Heart left ventricle (tissue), 16 donors: ENCODE data around the gene LGALS9C. TPM values are rescaled to one million over a fixed set of nuclear protein-coding genes. Genes with fewer than 3 reads are reported as not detected.
"Not testable (repeated sequence)": the region's sequence is repeated elsewhere in the genome, so short reads cannot be mapped to it uniquely, and the experiment has no call there.

Experiments
- ATAC-seq, 4 donors: fragments of 200-7000 bp; cut with Tn5 transposase; one replicate each; pipeline ENCODE4 v1.9.1; 2020 to 2022; ENCODE audit warnings: moderate library complexity in 4 of 4, mild to moderate bottlenecking in 3 of 4, moderate number of reproducible peaks in 1 of 4
- DNase-seq, 5 donors: peaks; one replicate each; pipeline ENCODE4 v3.0.0-alpha.2; 2020
- H3K27ac ChIP-seq, 12 donors: fragments of 200-600 bp; sonication (generic) in 4 of 12; one replicate each; pipeline versions ENCODE4 v1.5.0 to v1.8.0; 2016 to 2022; ENCODE audit warnings: mild to moderate bottlenecking in 2 of 12
- H3K27me3 ChIP-seq, 9 donors: fragments of 200-600 bp; sonication (generic) in 2 of 9; one replicate each; pipeline versions ENCODE4 v1.5.1 to v1.8.0; 2016 to 2022; ENCODE audit warnings: mild to moderate bottlenecking in 3 of 9
- H3K36me3 ChIP-seq, 9 donors: fragments of 200-600 bp; sonication (generic) in 2 of 9; one replicate each; pipeline versions ENCODE4 v1.5.0 to v1.8.0; 2018 to 2022; ENCODE audit warnings: mild to moderate bottlenecking in 2 of 9
- H3K4me1 ChIP-seq, 12 donors: fragments of 200-600 bp; sonication (generic) in 4 of 12; one replicate each; pipeline versions ENCODE4 v1.5.0 to v1.8.0; 2016 to 2022; ENCODE audit warnings: mild to moderate bottlenecking in 3 of 12
- H3K4me3 ChIP-seq, 12 donors: fragments of 200-600 bp; sonication (generic) in 4 of 12; one replicate each; pipeline versions ENCODE4 v1.5.0 to v1.8.0; 2017 to 2022; ENCODE audit warnings: mild to moderate bottlenecking in 9 of 12, moderate library complexity in 4 of 12
- H3K9me3 ChIP-seq, 12 donors: fragments of 200-600 bp; sonication (generic) in 4 of 12; one replicate each; pipeline versions ENCODE4 v1.5.0 to v1.8.0; 2016 to 2022; ENCODE audit warnings: mild to moderate bottlenecking in 1 of 12
- WGBS, 4 donors: extraction: QIAGEN DNeasy Blood & Tissue Kit in 2 of 4; methylation state at CpG; one replicate each; pipeline versions ENCODE4 v1.1.5 to v1.1.7; 2013 to 2018; 5-methylcytosine and 5-hydroxymethylcytosine counted together
- intact Hi-C, 10 donors: fragments of 100-400 bp; cut with DNase I; formaldehyde crosslinking; loops; one replicate each; pipeline versions ENCODE4 v1.11.1 to v1.14.2; 2022
- long read RNA-seq, 3 donors: library from polyadenylated mRNA; unstranded; transcript quantifications; one replicate each; pipeline ENCODE4 v2.0.0, GENCODE V29; 2020 to 2021
- polyA plus RNA-seq, 2 donors: library from polyadenylated mRNA; stranded (reverse); fragments of 200-250 nt; gene quantifications; one replicate each; pipeline ENCODE4 v1.2.3, GENCODE V29; 2013
- total RNA-seq, 9 donors: library from RNA; depleted of rRNA in 2 of 9; stranded (reverse); fragments of >200 nt in 2 of 9; fragmentation: NEBNext Ultra II Directional in 3 of 9; extraction: Animal tissue kit (Norgen Biotek cat#: 25700) in 3 of 9; gene quantifications; one replicate each; pipeline versions ENCODE4 v1.1.0 to v1.2.4, GENCODE V29; 2016 to 2023
- TF ChIP-seq, protein P1 (sequence below), 12 donors: fragments of 200-600 bp; sonication (generic) in 4 of 12; IDR thresholded peaks; one replicate each; pipeline versions ENCODE4 v1.5.0 to v1.8.0; 2018 to 2022; ENCODE audit warnings: antibody characterized with exemption in 12 of 12, mild to moderate bottlenecking in 5 of 12
- donor health status: ischemic (EF 13 %, LVEDD 7.1; RV severe dilation, severe dysfunction).
- donor health status: healthy with polysubstance abuse.
- donor health status: DM: no; HTN: yes; CAD: no.
- donor health status: DM: no; HTN: no; CAD: no.
- donor health status: ischemic (EF 25% LVEDD 6.9; RV normal size, moderate dysfunction).
- donor health status: ischemic (EF 25% LVEDD 5.7; RV mildly dilated, moderate dysfunction).
- donor health status: healthy.
- donor health status: DM: yes; HTN: yes; CAD: no.
- donor health status: ischemic (EF 35%, LVEDD 5.7; RV mildly dilated, moderate dysfunction).
- donor health status: nonischemic (EF 11% LVEDD 7.7; RV severe dilation, severe dysfunction).
- donor health status: DM: yes; HTN: yes; CAD: no.
- donor health status: PGD.
- donor health status: ischemic (EF 29% LVEDD 5.4; RV normal size, mild dysfunction).
- donor health status: nonischemic (EF 23%, LVEDD 6.1; RV moderate dilation, normal function).

LGALS9C gene
- total RNA-seq (under 1 TPM in 1 of 9 donors, not detected in 8; 0.43 TPM), polyA plus RNA-seq (not detected)
- long read RNA-seq, donor 1 = 0 reads
- long read RNA-seq, donor 2 = 0 reads
- long read RNA-seq, donor 3 = 0 reads

GRCh38 chr17:18476508-18477308, at the start of gene LGALS9C:
Gene LGALS9C, plus strand, starts transcription at chr17:18476789. Its CDS starts 66 bp downstream, at chr17:18476855.
- 65 to 81% (median 70%) methylated on average over 6 to 7 of the region's 9 CpGs for WGBS, 4 donors

DNA sequence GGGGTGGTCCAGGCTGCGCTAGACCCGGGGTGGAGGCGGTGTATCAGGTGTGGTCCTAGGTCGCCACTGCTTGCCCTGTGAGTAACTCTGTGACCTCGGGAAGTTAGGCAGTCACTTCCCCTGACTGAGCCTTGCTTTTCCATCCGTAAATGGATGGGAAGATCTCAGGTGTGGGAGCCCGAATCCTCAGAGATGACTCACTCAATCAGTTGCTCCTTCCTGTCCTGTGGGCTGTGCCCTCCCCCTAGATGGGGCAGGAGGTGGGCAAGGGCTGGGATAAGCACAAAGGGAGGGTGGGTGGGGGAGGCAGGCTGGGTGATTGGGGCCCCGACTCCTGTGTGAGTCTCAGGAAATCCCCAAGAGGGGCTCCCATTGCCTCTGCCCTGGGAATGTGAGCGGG, 44.4 kb upstream of the LGALS9C start:
- ATAC-seq, intact Hi-C loops, H3K27ac ChIP-seq, H3K9me3 ChIP-seq, H3K36me3 ChIP-seq, H3K27me3 ChIP-seq, H3K4me1 ChIP-seq, H3K4me3 ChIP-seq, DNase-seq: not testable (repeated sequence)
- WGBS, 4 donors = no CpG with 5 or more reads among the region's 9 CpGs

More at GRCh38 chr17:18476508-18477308, at the start of gene LGALS9C:
- H3K27me3 ChIP-seq, H3K36me3 ChIP-seq, H3K4me1 ChIP-seq, intact Hi-C loops, H3K4me3 ChIP-seq, H3K27ac ChIP-seq, DNase-seq, H3K9me3 ChIP-seq: not testable (repeated sequence)
- peak in 3 of 4 donors; percentile 25 to 56 (median 34) for ATAC-seq

DNA sequence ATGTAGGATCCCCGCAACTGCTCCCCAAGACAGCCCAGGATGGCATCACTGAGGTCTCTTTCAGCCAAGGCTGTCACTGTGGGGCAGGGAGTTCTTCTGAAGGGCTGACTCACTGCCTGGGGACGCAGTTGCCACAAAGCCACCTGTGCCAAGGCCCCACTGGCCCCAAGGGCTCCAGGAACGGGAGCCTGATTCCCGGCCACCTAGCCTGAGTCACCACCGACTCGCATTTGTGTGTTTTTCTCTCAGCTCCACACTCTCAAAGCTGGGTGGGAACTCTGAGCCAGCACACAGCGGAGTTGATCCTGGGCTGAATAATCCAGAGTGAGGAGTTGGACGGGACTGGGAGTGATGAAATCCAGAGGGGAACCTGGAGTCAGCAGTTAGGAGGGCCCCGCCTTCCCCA, 37.1 kb upstream of the LGALS9C start:
- H3K27ac ChIP-seq, H3K27me3 ChIP-seq, H3K9me3 ChIP-seq, intact Hi-C loops, H3K4me3 ChIP-seq, DNase-seq, H3K4me1 ChIP-seq, H3K36me3 ChIP-seq, ATAC-seq: not testable (repeated sequence)
- WGBS, 4 donors = 68 to 83% methylated on average over 4 to 5 of the region's 9 CpGs; no CpG with 5 or more reads in 2 of the 4 donors

GRCh38 chr17:18442093-18442492, 34.5 kb upstream of the LGALS9C start:
- 0% methylated on average over 1 to 5 of the region's 9 CpGs; no CpG with 5 or more reads in 2 of the 4 donors for WGBS, 4 donors
- H3K4me1 ChIP-seq, H3K4me3 ChIP-seq, H3K27me3 ChIP-seq, H3K9me3 ChIP-seq, H3K36me3 ChIP-seq, H3K27ac ChIP-seq, intact Hi-C loops: not testable (repeated sequence)
- peak in 2 of 4 donors; percentile 42 to 62 for ATAC-seq
- TF ChIP-seq, protein P1, sequence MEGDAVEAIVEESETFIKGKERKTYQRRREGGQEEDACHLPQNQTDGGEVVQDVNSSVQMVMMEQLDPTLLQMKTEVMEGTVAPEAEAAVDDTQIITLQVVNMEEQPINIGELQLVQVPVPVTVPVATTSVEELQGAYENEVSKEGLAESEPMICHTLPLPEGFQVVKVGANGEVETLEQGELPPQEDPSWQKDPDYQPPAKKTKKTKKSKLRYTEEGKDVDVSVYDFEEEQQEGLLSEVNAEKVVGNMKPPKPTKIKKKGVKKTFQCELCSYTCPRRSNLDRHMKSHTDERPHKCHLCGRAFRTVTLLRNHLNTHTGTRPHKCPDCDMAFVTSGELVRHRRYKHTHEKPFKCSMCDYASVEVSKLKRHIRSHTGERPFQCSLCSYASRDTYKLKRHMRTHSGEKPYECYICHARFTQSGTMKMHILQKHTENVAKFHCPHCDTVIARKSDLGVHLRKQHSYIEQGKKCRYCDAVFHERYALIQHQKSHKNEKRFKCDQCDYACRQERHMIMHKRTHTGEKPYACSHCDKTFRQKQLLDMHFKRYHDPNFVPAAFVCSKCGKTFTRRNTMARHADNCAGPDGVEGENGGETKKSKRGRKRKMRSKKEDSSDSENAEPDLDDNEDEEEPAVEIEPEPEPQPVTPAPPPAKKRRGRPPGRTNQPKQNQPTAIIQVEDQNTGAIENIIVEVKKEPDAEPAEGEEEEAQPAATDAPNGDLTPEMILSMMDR (IDR thresholded peaks at IDR 0.05) = peak in 5 of 12 donors; percentile 8 to 33 (median 18)
- DNase-seq = peak in 2 of 5 donors; percentile 45 to 46

DNA sequence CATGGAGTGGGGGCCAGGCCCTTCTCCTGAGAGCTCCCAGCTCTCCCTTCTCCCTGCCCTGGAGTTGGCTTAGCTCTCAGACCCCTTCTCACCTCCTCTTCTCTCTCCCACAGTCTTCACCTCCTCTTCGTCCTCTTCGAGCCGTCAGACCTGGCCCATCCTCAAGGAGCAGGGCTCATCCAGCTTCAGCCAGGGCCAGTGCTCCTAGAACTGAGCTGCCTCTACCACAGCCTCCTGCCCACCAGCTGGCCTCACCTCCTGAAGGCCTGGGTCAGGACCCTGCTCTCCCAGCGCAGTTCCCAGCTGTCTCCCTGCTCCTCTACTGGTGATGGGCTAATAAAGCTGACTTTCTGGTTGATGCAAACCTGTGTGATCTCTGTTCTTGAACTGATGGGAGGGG, 34.1 kb upstream of the LGALS9C start:
- DNase-seq, intact Hi-C loops, H3K27me3 ChIP-seq, H3K4me1 ChIP-seq, H3K36me3 ChIP-seq, H3K9me3 ChIP-seq, H3K27ac ChIP-seq, H3K4me3 ChIP-seq: not testable (repeated sequence)
- 69 to 81% methylated on average over 1 of the region's 4 CpGs; no CpG with 5 or more reads in 2 of the 4 donors for WGBS, 4 donors
- peak in 2 of 4 donors; percentile 20 to 22 for ATAC-seq

DNA sequence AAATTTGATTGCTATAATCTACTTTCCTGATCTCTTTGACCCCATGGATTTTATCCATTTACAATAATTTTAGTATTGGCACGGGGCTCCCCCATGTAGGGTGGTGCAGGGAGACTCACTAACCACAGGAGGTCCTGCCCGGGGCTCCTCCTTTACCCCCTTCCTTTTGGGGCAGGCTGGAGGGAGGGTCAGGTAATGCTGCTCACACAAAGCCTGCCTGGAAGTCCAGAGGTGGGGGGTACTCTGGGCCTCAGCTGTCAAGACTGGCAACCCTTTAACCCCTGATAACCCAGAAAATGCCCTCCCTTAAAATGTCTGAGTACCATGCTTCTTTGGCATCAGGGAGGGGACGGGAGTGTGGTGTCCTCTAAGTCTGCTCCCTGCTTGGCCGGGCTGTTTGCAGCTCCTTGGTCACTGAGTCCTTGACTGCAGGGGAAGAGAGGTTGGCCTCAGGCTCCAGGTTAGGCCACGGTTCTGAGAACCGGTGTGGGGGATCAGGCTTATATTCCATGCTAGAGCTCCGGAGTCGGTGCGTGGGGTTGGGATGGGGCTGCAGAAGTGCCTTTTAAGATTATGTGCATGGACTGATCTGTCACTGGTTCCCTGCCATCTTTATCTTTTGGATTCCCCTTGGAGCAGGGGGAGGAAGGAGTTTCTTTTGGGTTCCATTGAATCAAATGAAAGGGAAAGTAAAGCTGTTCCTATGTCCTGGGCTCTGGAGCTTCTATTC, 28.9 kb upstream of the LGALS9C start:
- H3K27me3 ChIP-seq, intact Hi-C loops, H3K4me1 ChIP-seq, H3K36me3 ChIP-seq, H3K4me3 ChIP-seq, H3K9me3 ChIP-seq, H3K27ac ChIP-seq, DNase-seq, ATAC-seq: not testable (repeated sequence)
- 80 to 89% (median 86%) methylated on average over 5 to 9 of the region's 9 CpGs for WGBS, 4 donors

GRCh38 chr17:18448311-18448710, 28.3 kb upstream of the LGALS9C start:
- H3K9me3 ChIP-seq, intact Hi-C loops, H3K4me1 ChIP-seq, H3K4me3 ChIP-seq, ATAC-seq, DNase-seq, H3K36me3 ChIP-seq, H3K27me3 ChIP-seq, H3K27ac ChIP-seq: not testable (repeated sequence)
- WGBS, 4 donors = no CpG with 5 or more reads among the region's 2 CpGs

DNA sequence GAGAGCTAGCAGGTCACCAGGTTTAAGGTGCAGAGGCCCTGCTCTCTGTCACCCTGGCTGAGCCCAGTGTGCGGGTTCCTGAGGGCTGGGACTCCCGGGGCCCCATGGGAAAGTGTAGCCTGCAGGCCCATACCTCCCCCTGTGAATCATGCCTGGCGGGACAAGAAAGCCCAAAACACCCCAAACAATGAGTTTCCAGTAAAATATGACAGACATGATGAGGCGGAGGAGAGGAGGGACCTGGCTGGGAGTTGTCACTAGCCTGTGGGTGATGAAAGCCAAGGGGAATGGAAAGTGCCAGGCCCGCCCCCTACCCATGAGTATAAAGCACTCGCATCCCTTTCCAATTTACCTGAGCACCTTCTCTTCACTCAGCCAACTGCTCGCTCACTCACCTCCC, 26.8 kb upstream of the LGALS9C start:
- H3K9me3 ChIP-seq, H3K4me3 ChIP-seq, H3K4me1 ChIP-seq, H3K27me3 ChIP-seq, intact Hi-C loops, DNase-seq, H3K36me3 ChIP-seq, H3K27ac ChIP-seq, ATAC-seq: not testable (repeated sequence)
- 82 to 87% (median 84%) methylated on average over 3 to 6 of the region's 7 CpGs for WGBS, 4 donors

- H3K4me3 ChIP-seq, H3K36me3 ChIP-seq, DNase-seq, intact Hi-C loops, H3K27me3 ChIP-seq, ATAC-seq, H3K27ac ChIP-seq, H3K4me1 ChIP-seq, H3K9me3 ChIP-seq: not testable (repeated sequence)
- whole genome bisulfite sequencing, 4 donors = 71 to 85% (median 79%) methylated on average over 5 to 7 of the region's 7 CpGs
These were observed 25.6 kb upstream of the LGALS9C start for GRCh38 chr17:18450998-18451397.

DNA sequence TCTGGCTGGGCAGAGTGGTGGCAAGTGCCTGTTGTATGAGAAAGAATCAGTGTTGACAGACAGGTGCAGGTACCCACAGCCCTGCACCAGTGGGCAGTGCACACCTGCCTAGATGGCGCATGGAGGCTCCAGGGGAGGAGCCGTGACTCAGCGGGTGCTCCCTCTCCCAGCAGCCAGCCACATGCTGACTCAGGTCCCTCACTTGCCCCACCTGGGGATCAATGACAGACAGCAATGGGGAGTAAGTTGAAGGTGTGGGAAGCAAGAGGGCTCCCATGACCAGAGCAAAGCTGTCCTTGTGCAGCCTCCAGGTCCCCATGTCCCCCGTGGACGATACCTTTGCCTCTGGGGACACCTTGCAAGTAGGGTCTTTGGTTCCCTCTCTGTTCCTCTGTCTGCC, 24.6 kb upstream of the LGALS9C start:
- intact Hi-C loops, DNase-seq, ATAC-seq, H3K27me3 ChIP-seq, H3K4me3 ChIP-seq, H3K27ac ChIP-seq, H3K4me1 ChIP-seq, H3K9me3 ChIP-seq, H3K36me3 ChIP-seq: not testable (repeated sequence)
- WGBS, 4 donors = 73 to 88% (median 76%) methylated on average over 4 to 5 of the region's 5 CpGs
